ENCODE results near the gene CALHM4. TPM values are rescaled to one million over a fixed set of nuclear protein-coding genes. Genes with fewer than 3 reads are reported as not detected.

CALHM4 gene
- total RNA-seq, 1 donor from 2014 or later: not detected

GRCh38 chr6:116513224-116513875 lies 40.2 kb upstream of the CALHM4 start:
- TF ChIP-seq, protein P1, sequence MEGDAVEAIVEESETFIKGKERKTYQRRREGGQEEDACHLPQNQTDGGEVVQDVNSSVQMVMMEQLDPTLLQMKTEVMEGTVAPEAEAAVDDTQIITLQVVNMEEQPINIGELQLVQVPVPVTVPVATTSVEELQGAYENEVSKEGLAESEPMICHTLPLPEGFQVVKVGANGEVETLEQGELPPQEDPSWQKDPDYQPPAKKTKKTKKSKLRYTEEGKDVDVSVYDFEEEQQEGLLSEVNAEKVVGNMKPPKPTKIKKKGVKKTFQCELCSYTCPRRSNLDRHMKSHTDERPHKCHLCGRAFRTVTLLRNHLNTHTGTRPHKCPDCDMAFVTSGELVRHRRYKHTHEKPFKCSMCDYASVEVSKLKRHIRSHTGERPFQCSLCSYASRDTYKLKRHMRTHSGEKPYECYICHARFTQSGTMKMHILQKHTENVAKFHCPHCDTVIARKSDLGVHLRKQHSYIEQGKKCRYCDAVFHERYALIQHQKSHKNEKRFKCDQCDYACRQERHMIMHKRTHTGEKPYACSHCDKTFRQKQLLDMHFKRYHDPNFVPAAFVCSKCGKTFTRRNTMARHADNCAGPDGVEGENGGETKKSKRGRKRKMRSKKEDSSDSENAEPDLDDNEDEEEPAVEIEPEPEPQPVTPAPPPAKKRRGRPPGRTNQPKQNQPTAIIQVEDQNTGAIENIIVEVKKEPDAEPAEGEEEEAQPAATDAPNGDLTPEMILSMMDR (IDR thresholded peaks at IDR 0.05; ENCODE audit: insufficient read depth, low read length, poor library complexity, severe bottlenecking): no peak
- no peaks in the 10 kb centered on the region for H3K27me3 ChIP-seq (ENCODE audit: control insufficient read depth, insufficient read depth, low read length)
- DNase-seq (ENCODE audit: low read depth): no peak
- no peak overlapping the region for H3K4me3 ChIP-seq (ENCODE audit: low read depth, low read length)
- no peaks in the 10 kb centered on the region for H3K36me3 ChIP-seq (ENCODE audit: control insufficient read depth, insufficient read depth, low read length)

DNA sequence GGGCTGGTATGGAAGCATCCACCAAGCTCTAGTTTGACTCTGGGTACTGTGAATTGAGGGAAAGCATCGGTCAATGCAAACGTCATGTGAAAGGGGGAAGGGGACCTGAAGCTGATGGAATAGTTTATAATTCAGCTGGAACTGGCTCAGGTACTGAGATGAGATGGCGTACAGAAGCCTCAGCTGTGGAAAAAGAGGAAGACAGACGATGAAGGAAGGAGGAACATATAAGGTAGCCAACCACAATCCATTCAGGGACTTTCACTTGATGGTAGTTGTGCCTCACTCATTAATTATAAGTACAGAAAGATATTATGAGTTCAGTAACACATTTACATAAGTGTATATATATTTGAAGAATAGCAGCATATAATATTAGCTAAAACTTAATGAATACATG lies 39.4 kb upstream of the CALHM4 start:
- no peak for DNase-seq (ENCODE audit: low read depth)
- Histone ChIP-seq H3K4me3 (ENCODE audit: low read depth, low read length) (no peak overlapping the region), H3K36me3 (ENCODE audit: control insufficient read depth, insufficient read depth, low read length) (no peaks in the 10 kb centered on the region), H3K27me3 (ENCODE audit: control insufficient read depth, insufficient read depth, low read length) (no peaks in the 10 kb centered on the region)
- TF ChIP-seq, protein P1 (IDR thresholded peaks at IDR 0.05; ENCODE audit: insufficient read depth, low read length, poor library complexity, severe bottlenecking): no peak

GRCh38 chr6:116515141-116515540 lies 38.4 kb upstream of the CALHM4 start:
- no peak overlapping the region for H3K4me3 ChIP-seq (ENCODE audit: low read depth, low read length)
- no peaks in the 10 kb centered on the region for H3K27me3 ChIP-seq (ENCODE audit: control insufficient read depth, insufficient read depth, low read length)
- TF ChIP-seq, protein P1 (IDR thresholded peaks at IDR 0.05; ENCODE audit: insufficient read depth, low read length, poor library complexity, severe bottlenecking): no peak
- H3K36me3 ChIP-seq (ENCODE audit: control insufficient read depth, insufficient read depth, low read length): no peaks in the 10 kb centered on the region
- no peak for DNase-seq (ENCODE audit: low read depth)

GRCh38 chr6:116518621-116519368 lies 34.8 kb upstream of the CALHM4 start:
- Histone ChIP-seq H3K27me3 (ENCODE audit: control insufficient read depth, insufficient read depth, low read length) (no peaks in the 10 kb centered on the region), H3K36me3 (ENCODE audit: control insufficient read depth, insufficient read depth, low read length) (no peaks in the 10 kb centered on the region), H3K4me3 (ENCODE audit: low read depth, low read length) (no peak overlapping the region)
- TF ChIP-seq, protein P1 (IDR thresholded peaks at IDR 0.05; ENCODE audit: insufficient read depth, low read length, poor library complexity, severe bottlenecking): no peak
- DNase-seq (ENCODE audit: low read depth): no peak

GRCh38 chr6:116522896-116523295 lies 30.7 kb upstream of the CALHM4 start:
- H3K4me3 ChIP-seq (ENCODE audit: low read depth, low read length): no peak overlapping the region
- H3K36me3 ChIP-seq (ENCODE audit: control insufficient read depth, insufficient read depth, low read length): no peaks in the 10 kb centered on the region
- no peak for DNase-seq (ENCODE audit: low read depth)
- TF ChIP-seq, protein P1 (IDR thresholded peaks at IDR 0.05; ENCODE audit: insufficient read depth, low read length, poor library complexity, severe bottlenecking): no peak
- H3K27me3 ChIP-seq (ENCODE audit: control insufficient read depth, insufficient read depth, low read length): no peaks in the 10 kb centered on the region
